GM12891 (cell line): Measurements from ENCODE around the gene OR52N1.
A peak's percentile ranks its signal among the peaks of the same experiment; 100 is the strongest.

Source experiments
- DNase-seq: peaks from one replicate; pipeline ENCODE4 v3.0.0; 2011; ENCODE audit warnings: low spot score; ENCODE audit not compliant: insufficient read length
- FAIRE-seq: peaks from 2 replicates; lab custom pipeline; 2011; peaks lifted over from hg19 to GRCh38; lab: Jason Lieb, UNC
- PAX5 ChIP-seq: IDR thresholded peaks from 2 replicates; pipeline ENCODE4 v1.6.1; 2011; ENCODE audit warnings: low read length, moderate library complexity, mild to moderate bottlenecking; ENCODE audit not compliant: insufficient read depth, severe bottlenecking
- POLR2A ChIP-seq: IDR thresholded peaks from 2 replicates; pipeline ENCODE4 v1.6.1; 2011; ENCODE audit warnings: low read depth, low read length, control low read depth
- POLR2AphosphoS5 ChIP-seq: IDR thresholded peaks from 2 replicates; pipeline ENCODE4 v1.6.1; 2011; ENCODE audit warnings: low read depth, low read length, control low read depth
- POU2F2 ChIP-seq: IDR thresholded peaks from 2 replicates; pipeline ENCODE4 v1.6.1; 2011; ENCODE audit warnings: low read depth, mild to moderate bottlenecking, control low read depth, low read length, moderate library complexity
- SPI1 ChIP-seq: IDR thresholded peaks from 2 replicates; pipeline ENCODE4 v1.6.1; 2011; ENCODE audit warnings: low read depth, low read length, control low read depth
- TAF1 ChIP-seq: IDR thresholded peaks from 2 replicates; pipeline ENCODE4 v1.6.1; 2011; ENCODE audit warnings: low read depth, low read length, control low read depth

The OR52N1 gene

DNA sequence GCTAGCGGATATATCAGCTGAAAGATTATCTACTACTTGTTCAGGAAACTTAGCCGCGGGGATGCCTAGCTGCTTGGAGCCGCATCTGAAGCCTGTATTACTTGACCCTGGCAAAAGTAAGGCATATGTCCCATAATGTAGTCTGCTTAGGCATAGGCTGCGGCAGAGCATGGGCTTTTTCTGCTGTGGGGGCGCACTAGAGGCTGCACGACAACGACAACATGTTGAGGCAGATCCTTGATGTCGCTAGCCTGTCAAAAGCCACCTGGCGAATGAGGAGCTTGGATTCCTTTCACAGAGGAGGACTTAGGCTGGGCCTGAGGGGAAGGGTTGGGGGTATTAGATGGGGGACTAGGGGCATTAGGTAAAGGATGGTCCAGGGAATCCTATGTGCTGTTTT lies 16.5 kb upstream of the OR52N1 start:
- DNase-seq (no peak), FAIRE-seq (peak; percentile 31)
- TF ChIP-seq POLR2AphosphoS5 (no peak), TAF1 (no peak), SPI1 (no peak), PAX5 (no peak), POU2F2 (no peak), POLR2A (no peak)

DNA sequence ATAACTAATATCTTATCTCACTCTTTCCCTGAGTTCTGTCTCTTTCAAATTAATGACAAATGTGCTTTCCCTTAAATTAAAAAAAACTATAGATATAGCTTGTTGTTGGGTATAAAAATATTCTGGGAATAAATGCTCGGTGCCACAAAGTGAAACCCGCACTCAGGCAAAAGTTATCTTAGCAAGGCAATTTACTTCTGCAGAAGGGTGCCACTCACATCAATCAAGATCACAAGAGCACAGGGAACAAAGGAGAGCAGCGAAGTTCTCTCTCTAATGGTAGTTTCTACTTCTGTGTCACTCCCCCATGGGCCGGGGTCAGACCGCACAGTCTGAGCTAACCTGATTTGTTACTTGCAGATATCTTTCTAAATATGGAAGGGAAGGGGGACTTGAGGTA lies 12.9 kb upstream of the OR52N1 start:
- FAIRE-seq (no peak), DNase-seq (no peak)
- TF ChIP-seq POLR2AphosphoS5 (no peak), POU2F2 (no peak), PAX5 (no peak), TAF1 (no peak), SPI1 (no peak)

DNA sequence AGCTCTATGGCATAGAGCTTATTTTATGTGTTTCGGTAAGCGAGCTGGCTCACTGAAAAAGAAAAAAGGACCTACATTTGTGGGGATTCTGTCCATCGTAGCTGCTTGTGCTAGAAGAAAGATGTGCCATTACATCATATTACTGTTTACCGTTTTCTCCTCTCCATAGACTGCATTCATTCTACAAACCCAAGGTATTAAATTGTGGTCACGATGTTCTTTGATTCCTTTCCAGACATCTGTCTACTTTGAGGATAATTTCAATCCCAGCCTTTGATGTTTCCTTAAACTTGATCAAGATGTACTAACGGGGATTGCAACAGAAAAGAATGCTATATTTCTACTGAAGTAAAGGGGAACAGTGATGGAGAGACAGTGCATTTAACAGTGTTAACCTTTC lies 5.5 kb upstream of the OR52N1 start:
- DNase-seq: no peak
- TF ChIP-seq POU2F2 (no peak), TAF1 (no peak), PAX5 (no peak), POLR2A (no peak), POLR2AphosphoS5 (no peak), SPI1 (no peak)
- FAIRE-seq: no peak

DNA sequence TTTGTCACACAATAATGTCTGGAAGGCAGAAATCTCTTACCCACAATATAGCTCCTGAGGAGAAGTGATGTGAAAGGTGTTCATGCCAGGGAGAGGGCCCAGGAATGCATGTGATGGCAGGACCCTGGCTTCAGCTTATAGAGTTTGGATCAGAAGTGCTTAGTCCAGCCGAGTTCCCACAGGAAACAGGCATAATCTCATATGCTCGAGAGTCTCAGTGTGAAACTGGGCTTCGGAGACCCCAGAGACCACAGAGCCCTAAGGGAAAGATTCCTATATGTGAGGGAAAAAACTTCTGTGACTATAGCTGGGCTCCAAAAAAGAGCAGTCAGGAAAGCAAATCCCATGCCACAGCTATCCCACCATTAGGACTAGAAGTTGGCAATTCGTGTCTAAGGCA lies 7.8 kb downstream of the OR52N1 start, which contains the start of gene OR52N5:
Gene OR52N5, minus strand, starts transcription at position 101 of the 400 bp plus-strand sequence. CDS start 4,721 bp downstream, outside the sequence.
- DNase-seq (no peak), FAIRE-seq (no peak)

DNA sequence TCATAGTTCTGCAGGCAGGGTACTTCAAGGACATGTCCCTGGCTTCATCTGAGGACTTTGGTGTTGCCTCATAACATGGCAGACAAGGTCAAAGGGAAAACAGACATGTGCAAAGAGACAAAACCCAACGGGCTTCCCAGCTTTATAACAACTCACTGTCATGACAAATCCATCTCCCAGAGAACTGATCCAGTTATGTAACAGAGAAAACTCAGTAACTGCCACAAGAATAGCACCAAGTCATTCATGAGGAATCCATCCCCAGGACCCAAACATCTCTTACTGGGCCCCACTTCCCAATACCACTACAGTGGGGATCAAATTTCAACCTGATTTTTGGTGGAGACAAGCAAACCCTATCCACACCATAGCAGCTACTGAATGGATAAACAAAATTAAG lies 24.0 kb downstream of the OR52N1 start:
- TF ChIP-seq POLR2A: no peak
- TF ChIP-seq SPI1: no peak
- FAIRE-seq (no peak), DNase-seq (no peak)

More for the DNA sequence above, 7.8 kb downstream of the OR52N1 start, which contains the start of gene OR52N5:
- TF ChIP-seq PAX5: no peak
- no peak for TF ChIP-seq POU2F2

DNA sequence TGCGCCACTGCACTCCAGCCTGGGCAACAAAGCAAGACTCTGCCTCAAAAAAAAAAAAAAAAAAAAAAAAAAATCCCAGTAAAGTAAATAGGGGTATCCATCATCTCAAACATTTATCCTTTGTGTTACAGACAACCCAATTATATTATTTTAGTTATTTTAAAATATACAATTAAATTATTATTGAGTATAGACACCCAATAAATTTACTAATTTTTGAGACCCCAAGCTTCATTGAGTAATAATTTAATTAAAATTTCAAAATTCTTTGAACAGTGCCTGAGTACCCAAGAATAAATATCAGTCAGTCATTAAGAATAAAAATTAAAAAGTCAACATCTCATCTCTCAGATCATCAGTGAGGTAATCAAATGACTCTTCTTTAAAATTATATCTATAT lies 37.1 kb downstream of the OR52N1 start, which contains the start of gene OR52N4:
Gene OR52N4, plus strand, starts transcription at position 301 of the 400 bp plus-strand sequence. CDS start 498 bp downstream, outside the sequence.
- FAIRE-seq (no peak), DNase-seq (no peak)
- TF ChIP-seq POU2F2 (no peak), POLR2AphosphoS5 (no peak), PAX5 (no peak), POLR2A (no peak), TAF1 (no peak), SPI1 (no peak)

DNA sequence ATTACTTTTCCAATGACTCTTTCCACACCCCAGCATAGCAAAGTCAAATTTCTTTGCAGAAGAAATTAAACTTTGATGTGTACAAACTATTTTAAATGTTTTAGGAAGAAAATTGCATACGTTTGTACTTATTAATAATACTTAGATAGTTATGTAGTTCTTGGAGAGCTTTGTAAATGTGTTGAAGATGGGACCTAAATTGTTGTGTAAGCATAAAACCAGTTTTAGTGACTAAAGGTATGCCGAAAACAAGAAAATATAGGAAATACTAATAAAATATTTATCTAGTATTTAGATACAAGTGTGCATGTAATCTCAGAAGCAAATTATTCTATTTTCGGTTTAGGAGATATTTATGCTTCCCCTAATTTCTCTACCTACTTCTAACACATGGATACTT lies 41.2 kb downstream of the OR52N1 start:
- TF ChIP-seq POLR2A (no peak), POU2F2 (no peak), POLR2AphosphoS5 (no peak)
- no peak for DNase-seq
- no peak for FAIRE-seq

DNA sequence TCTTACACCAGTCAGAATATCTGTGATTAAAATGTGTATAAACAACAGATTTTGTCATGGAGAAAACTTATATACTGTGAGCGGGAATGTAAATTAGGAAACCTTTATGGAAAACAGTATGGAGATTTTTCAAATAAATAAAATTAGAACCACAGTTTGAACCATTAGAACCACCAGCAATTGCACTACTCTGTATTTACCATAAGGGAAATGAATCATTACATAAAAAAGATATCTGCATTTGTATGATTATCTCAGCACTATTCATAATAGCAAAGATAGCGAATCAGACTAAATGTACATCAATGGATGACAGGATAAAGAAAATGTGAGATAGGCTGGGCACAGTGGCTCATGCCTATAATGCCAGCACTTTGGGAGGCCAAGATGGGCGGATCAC lies 44.5 kb downstream of the OR52N1 start:
- no peak for FAIRE-seq
- TF ChIP-seq SPI1 (no peak), PAX5 (no peak), POLR2A (no peak), POU2F2 (no peak), POLR2AphosphoS5 (no peak), TAF1 (no peak)
- DNase-seq: no peak

DNA sequence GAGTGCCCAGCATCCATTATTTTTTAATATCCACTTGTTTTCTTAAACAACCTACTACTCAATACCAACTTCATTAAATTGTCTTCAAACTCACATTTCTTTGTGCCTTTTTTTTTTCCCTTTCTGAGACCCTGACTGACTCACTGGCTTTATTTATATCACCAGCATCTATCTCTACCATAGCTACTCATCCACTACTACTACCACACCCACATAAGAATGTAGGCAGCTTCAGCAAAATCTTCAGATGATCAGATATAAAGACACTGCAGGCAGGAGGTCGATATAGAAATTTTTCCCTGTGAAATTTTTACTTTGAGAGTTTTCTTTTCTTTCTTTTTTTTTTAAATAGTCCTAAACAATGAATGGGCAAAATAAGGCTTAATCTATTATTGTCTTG lies 52.6 kb downstream of the OR52N1 start:
- TF ChIP-seq POU2F2: no peak
- no peak for TF ChIP-seq POLR2A
- TF ChIP-seq SPI1: no peak
- TF ChIP-seq TAF1: no peak
- no peak for TF ChIP-seq PAX5
- TF ChIP-seq POLR2AphosphoS5: no peak
- FAIRE-seq (no peak), DNase-seq (no peak)

DNA sequence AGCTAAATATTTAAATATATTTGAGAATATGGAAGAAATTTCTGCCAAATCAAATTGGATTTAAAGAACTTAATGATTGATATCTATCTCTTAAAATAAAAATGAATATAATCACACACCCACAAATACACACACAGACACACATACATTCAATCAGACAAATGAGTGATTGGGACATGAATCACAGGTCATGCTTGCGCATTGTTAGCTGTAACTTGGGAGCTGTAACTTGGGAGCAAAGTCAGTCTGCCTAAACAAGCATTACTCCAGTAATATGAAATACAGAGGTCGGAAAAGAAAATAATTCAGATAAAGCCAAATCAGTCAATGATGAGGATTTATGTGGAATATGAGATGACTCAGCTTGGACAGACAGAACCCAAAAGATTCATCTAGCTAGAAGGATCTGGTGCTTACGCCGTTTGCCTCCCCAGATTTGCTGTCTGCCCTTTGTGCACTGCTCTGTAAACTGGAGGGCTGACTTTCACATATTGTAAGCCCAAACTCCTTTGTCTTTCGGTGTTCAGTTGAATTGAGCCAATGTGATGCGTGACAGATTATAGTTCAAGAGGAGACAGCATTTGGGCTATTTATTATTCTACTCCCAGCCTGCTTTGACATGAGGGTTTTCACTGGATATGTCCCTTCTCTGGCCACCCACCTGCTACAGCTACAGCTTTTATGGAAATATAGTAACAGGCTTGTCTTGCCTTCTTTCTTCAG lies 53.2 kb downstream of the OR52N1 start:
- TF ChIP-seq PAX5 (no peak), POLR2AphosphoS5 (no peak), TAF1 (no peak), POLR2A (no peak), SPI1 (no peak), POU2F2 (no peak)
- FAIRE-seq (no peak), DNase-seq (no peak)

DNA sequence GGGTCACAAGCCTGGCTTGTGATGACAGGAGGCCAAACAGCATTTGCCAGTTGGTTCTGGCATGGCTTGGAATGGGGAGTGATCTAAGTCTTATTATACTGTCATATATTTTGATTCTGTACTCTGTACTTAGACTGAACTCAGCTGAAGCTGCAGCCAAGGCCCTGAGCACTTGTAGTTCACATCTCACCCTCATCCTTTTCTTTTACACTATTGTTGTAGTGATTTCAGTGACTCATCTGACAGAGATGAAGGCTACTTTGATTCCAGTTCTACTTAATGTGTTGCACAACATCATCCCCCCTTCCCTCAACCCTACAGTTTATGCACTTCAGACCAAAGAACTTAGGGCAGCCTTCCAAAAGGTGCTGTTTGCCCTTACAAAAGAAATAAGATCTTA lies 54.0 kb downstream of the OR52N1 start:
- TF ChIP-seq TAF1: no peak
- no peak for DNase-seq
- FAIRE-seq: no peak
